ENCODE data around the gene LBHD2. TPM values are rescaled to one million over a fixed set of nuclear protein-coding genes. Genes with fewer than 3 reads are reported as not detected.
A peak's percentile ranks its signal among the peaks of the same experiment; 100 is the strongest.

LBHD2 gene
- total RNA-seq, 1 donor from 2014 or later, result not detected

GRCh38 chr14:103072595-103073366 is 11.2 kb upstream of the LBHD2 start:
- no peak for DNase-seq (ENCODE audit: low spot score)
- no peaks in the 10 kb centered on the region for H3K36me3 Mint-ChIP-seq (ENCODE audit: low read depth)
- no peaks in the 10 kb centered on the region for H3K9me3 Mint-ChIP-seq
- no peak overlapping the region for H3K4me3 Mint-ChIP-seq
- no peaks in the 10 kb centered on the region for H3K4me1 Mint-ChIP-seq (ENCODE audit: low read depth)
- H3K27me3 Mint-ChIP-seq (ENCODE audit: insufficient read depth), result peaks cover 7% of the 10 kb centered on the region
- intact Hi-C loops (cut with micrococcal nuclease), result loop anchor here (10.0 kb wide), 1 partner anchor 548 kb away; no protein-coding TSS in a partner anchor
- H3K27ac Mint-ChIP-seq, result no peak overlapping the region

GRCh38 chr14:103073367-103073875 is 10.6 kb upstream of the LBHD2 start:
- Mint-ChIP-seq H3K9me3 (no peaks in the 10 kb centered on the region), H3K4me1 (ENCODE audit: low read depth) (no peaks in the 10 kb centered on the region), H3K27me3 (ENCODE audit: insufficient read depth) (peaks cover 7% of the 10 kb centered on the region), H3K27ac (no peak overlapping the region), H3K36me3 (ENCODE audit: low read depth) (no peaks in the 10 kb centered on the region), H3K4me3 (no peak overlapping the region)
- no peak for DNase-seq (ENCODE audit: low spot score)
- intact Hi-C loops (cut with micrococcal nuclease), result loop anchor here (10.0 kb wide), 1 partner anchor 549 kb away; no protein-coding TSS in a partner anchor

GRCh38 chr14:103073876-103074728 is 9.9 kb upstream of the LBHD2 start:
- no peak for DNase-seq (ENCODE audit: low spot score)
- H3K9me3 Mint-ChIP-seq, result no peaks in the 10 kb centered on the region
- no peak overlapping the region for H3K27ac Mint-ChIP-seq
- H3K36me3 Mint-ChIP-seq (ENCODE audit: low read depth), result no peaks in the 10 kb centered on the region
- H3K4me1 Mint-ChIP-seq (ENCODE audit: low read depth), result no peaks in the 10 kb centered on the region
- intact Hi-C loops (cut with micrococcal nuclease), result loop anchor here (10.0 kb wide), 1 partner anchor 549 kb away; no protein-coding TSS in a partner anchor
- H3K4me3 Mint-ChIP-seq, result no peak overlapping the region
- H3K27me3 Mint-ChIP-seq (ENCODE audit: insufficient read depth), result peaks cover 7% of the 10 kb centered on the region

GRCh38 chr14:103074729-103075367 is 9.2 kb upstream of the LBHD2 start:
- no peak overlapping the region for H3K27ac Mint-ChIP-seq
- H3K36me3 Mint-ChIP-seq (ENCODE audit: low read depth), result no peaks in the 10 kb centered on the region
- intact Hi-C loops (cut with micrococcal nuclease), result loop anchor here (1.0 to 10.0 kb wide), 5 partner anchors 16 to 550 kb away; partner anchors contain the start of genes BAG5, COA8 and RCOR1
- H3K9me3 Mint-ChIP-seq, result no peaks in the 10 kb centered on the region
- DNase-seq (ENCODE audit: low spot score), result no peak
- H3K4me1 Mint-ChIP-seq (ENCODE audit: low read depth), result no peaks in the 10 kb centered on the region
- no peak overlapping the region for H3K4me3 Mint-ChIP-seq
- peaks cover 7% of the 10 kb centered on the region for H3K27me3 Mint-ChIP-seq (ENCODE audit: insufficient read depth)

- Mint-ChIP-seq H3K27ac (no peak overlapping the region), H3K4me3 (no peak overlapping the region), H3K36me3 (ENCODE audit: low read depth) (no peaks in the 10 kb centered on the region)
Measured at GRCh38 chr14:103078420-103078749, 5.6 kb upstream of the LBHD2 start.

GRCh38 chr14:103078860-103079587 is 5.0 kb upstream of the LBHD2 start:
- H3K9me3 Mint-ChIP-seq, result no peaks in the 10 kb centered on the region
- no peak for DNase-seq (ENCODE audit: low spot score)
- intact Hi-C loops (cut with micrococcal nuclease), result loop anchor here (1.0 to 10.0 kb wide), 3 partner anchors 213 to 554 kb away; partner anchors contain the start of genes BAG5 and COA8
- H3K27ac Mint-ChIP-seq, result no peak overlapping the region
- H3K4me3 Mint-ChIP-seq, result no peak overlapping the region
- H3K27me3 Mint-ChIP-seq (ENCODE audit: insufficient read depth), result peaks cover 7% of the 10 kb centered on the region
- no peaks in the 10 kb centered on the region for H3K36me3 Mint-ChIP-seq (ENCODE audit: low read depth)
- H3K4me1 Mint-ChIP-seq (ENCODE audit: low read depth), result no peaks in the 10 kb centered on the region

More at GRCh38 chr14:103078420-103078749, 5.6 kb upstream of the LBHD2 start:
- intact Hi-C loops (cut with micrococcal nuclease), result loop anchor here (1.0 to 10.0 kb wide), 3 partner anchors 214 to 554 kb away; partner anchors contain the start of genes BAG5 and COA8
- no peaks in the 10 kb centered on the region for H3K4me1 Mint-ChIP-seq (ENCODE audit: low read depth)
- peak; percentile 54 for DNase-seq (ENCODE audit: low spot score)
- H3K27me3 Mint-ChIP-seq (ENCODE audit: insufficient read depth), result peaks cover 7% of the 10 kb centered on the region
- no peaks in the 10 kb centered on the region for H3K9me3 Mint-ChIP-seq

GRCh38 chr14:103081951-103082350 is 2.1 kb upstream of the LBHD2 start:
- no peaks in the 10 kb centered on the region for H3K9me3 Mint-ChIP-seq
- H3K27ac Mint-ChIP-seq, result no peak overlapping the region
- intact Hi-C loops (cut with micrococcal nuclease), result no loop called here
- H3K36me3 Mint-ChIP-seq (ENCODE audit: low read depth), result no peaks in the 10 kb centered on the region
- no peaks in the 10 kb centered on the region for H3K4me1 Mint-ChIP-seq (ENCODE audit: low read depth)
- no peak for DNase-seq (ENCODE audit: low spot score)
- H3K27me3 Mint-ChIP-seq (ENCODE audit: insufficient read depth), result no peaks in the 10 kb centered on the region
- H3K4me3 Mint-ChIP-seq, result no peak overlapping the region

GRCh38 chr14:103085106-103086091 is 1.4 kb downstream of the LBHD2 start:
- Mint-ChIP-seq H3K4me1 (ENCODE audit: low read depth) (no peaks in the 10 kb centered on the region), H3K36me3 (ENCODE audit: low read depth) (no peaks in the 10 kb centered on the region)
- intact Hi-C loops (cut with micrococcal nuclease), result no loop called here

GRCh38 chr14:103086771-103087342 is 2.8 kb downstream of the LBHD2 start:
- no peaks in the 10 kb centered on the region for H3K4me1 Mint-ChIP-seq (ENCODE audit: low read depth)
- intact Hi-C loops (cut with micrococcal nuclease), result no loop called here
- no peak overlapping the region for H3K4me3 Mint-ChIP-seq
- no peaks in the 10 kb centered on the region for H3K9me3 Mint-ChIP-seq
- H3K36me3 Mint-ChIP-seq (ENCODE audit: low read depth), result no peaks in the 10 kb centered on the region
- no peaks in the 10 kb centered on the region for H3K27me3 Mint-ChIP-seq (ENCODE audit: insufficient read depth)
- no peak overlapping the region for H3K27ac Mint-ChIP-seq
- no peak for DNase-seq (ENCODE audit: low spot score)

More at GRCh38 chr14:103085106-103086091, 1.4 kb downstream of the LBHD2 start:
- H3K27me3 Mint-ChIP-seq (ENCODE audit: insufficient read depth), result no peaks in the 10 kb centered on the region
- H3K4me3 Mint-ChIP-seq, result no peak overlapping the region
- H3K27ac Mint-ChIP-seq, result no peak overlapping the region
- no peaks in the 10 kb centered on the region for H3K9me3 Mint-ChIP-seq
- DNase-seq (ENCODE audit: low spot score), result no peak

GRCh38 chr14:103087343-103087835 is 3.4 kb downstream of the LBHD2 start:
- Mint-ChIP-seq H3K27me3 (ENCODE audit: insufficient read depth) (no peaks in the 10 kb centered on the region), H3K9me3 (no peaks in the 10 kb centered on the region), H3K4me3 (no peak overlapping the region), H3K27ac (no peak overlapping the region), H3K4me1 (ENCODE audit: low read depth) (no peaks in the 10 kb centered on the region), H3K36me3 (ENCODE audit: low read depth) (no peaks in the 10 kb centered on the region)
- intact Hi-C loops (cut with micrococcal nuclease), result no loop called here
- no peak for DNase-seq (ENCODE audit: low spot score)

GRCh38 chr14:103088921-103089320 is 4.9 kb downstream of the LBHD2 start:
- intact Hi-C loops (cut with micrococcal nuclease), result no loop called here
- no peak for DNase-seq (ENCODE audit: low spot score)
- Mint-ChIP-seq H3K9me3 (no peaks in the 10 kb centered on the region), H3K27ac (no peak overlapping the region), H3K4me1 (ENCODE audit: low read depth) (no peaks in the 10 kb centered on the region), H3K36me3 (ENCODE audit: low read depth) (no peaks in the 10 kb centered on the region), H3K4me3 (no peak overlapping the region), H3K27me3 (ENCODE audit: insufficient read depth) (no peaks in the 10 kb centered on the region)

All from activated T-helper 1 cell treated with anti-CD3 and anti-CD28 coated beads, Interleukin-12 subunit alpha, Interleukin-12 subunit beta, Interleukin-2, Interleukin-4 antibody, amounts not matched to agents 30 ng/mL and 10 ng/mL and 1 ng/mL, durations not matched to agents 14 hours and 24 hours and 36 hours (primary cell).